NB4 (cell line): ENCODE results near the gene FOXS1.

Source experiments
- DNase-seq: peaks from one replicate; pipeline ENCODE4 v3.0.0; 2010; ENCODE audit warnings: low read depth
- H3K4me3 ChIP-seq: one replicate; pipeline ENCODE4 v1.5.1; 2011; ENCODE audit warnings: mild to moderate bottlenecking, low read depth, low read length, moderate library complexity
- CTCF ChIP-seq: IDR thresholded peaks from one replicate; pipeline ENCODE4 v1.5.1; 2012; ENCODE audit warnings: low read depth, low read length
- MAX ChIP-seq: IDR thresholded peaks from 2 replicates; pipeline ENCODE4 v1.6.1; 2011; ENCODE audit warnings: low read depth, low read length
- MYC ChIP-seq: IDR thresholded peaks from 2 replicates; pipeline ENCODE4 v1.6.1; 2011; ENCODE audit warnings: low read depth, low read length
- POLR2A ChIP-seq: IDR thresholded peaks from 2 replicates; pipeline ENCODE4 v1.6.1; 2011; ENCODE audit warnings: mild to moderate bottlenecking; ENCODE audit not compliant: insufficient read length; ENCODE audit errors: extremely low read depth

FOXS1 gene

GRCh38 chr20:31811796-31812728 is 33.3 kb downstream of the FOXS1 start:
- H3K4me3 ChIP-seq, result no peak overlapping the region
- no peak for DNase-seq
- no peak for TF ChIP-seq CTCF
- TF ChIP-seq MYC, result no peak
- TF ChIP-seq POLR2A, result no peak
- TF ChIP-seq MAX, result no peak

GRCh38 chr20:31811198-31811597 is 34.2 kb downstream of the FOXS1 start:
- no peak for DNase-seq
- TF ChIP-seq CTCF (no peak), POLR2A (no peak), MAX (no peak), MYC (no peak)
- H3K4me3 ChIP-seq, result no peak overlapping the region

- no peak overlapping the region for H3K4me3 ChIP-seq
- no peak for DNase-seq
- TF ChIP-seq MAX, result no peak
- no peak for TF ChIP-seq MYC
- TF ChIP-seq POLR2A, result no peak
- no peak for TF ChIP-seq CTCF
Measured at GRCh38 chr20:31809661-31810060, 35.7 kb downstream of the FOXS1 start.

- DNase-seq, result no peak
- no peak overlapping the region for H3K4me3 ChIP-seq
- TF ChIP-seq CTCF, result no peak
Measured at GRCh38 chr20:31808481-31808880, 36.9 kb downstream of the FOXS1 start.

- peak; percentile 24 for DNase-seq
- TF ChIP-seq POLR2A (no peak), MAX (peak; percentile 80), CTCF (no peak), MYC (peak; percentile 14; the same call in 1 of the 2 replicates)
- H3K4me3 ChIP-seq, result no peak overlapping the region
Measured at GRCh38 chr20:31806564-31807355, 38.6 kb downstream of the FOXS1 start.
